NCI-H2196 treated with DMSO at 0.1 percent for 48 hours (cell line): ENCODE data around the gene CPE.

ENCODE experiments used
- DNase-seq: peaks from one replicate; lab custom pipeline; 2025; ENCODE audit not compliant: unreplicated experiment; lab: John Stamatoyannopoulos, UW

CPE gene

DNA sequence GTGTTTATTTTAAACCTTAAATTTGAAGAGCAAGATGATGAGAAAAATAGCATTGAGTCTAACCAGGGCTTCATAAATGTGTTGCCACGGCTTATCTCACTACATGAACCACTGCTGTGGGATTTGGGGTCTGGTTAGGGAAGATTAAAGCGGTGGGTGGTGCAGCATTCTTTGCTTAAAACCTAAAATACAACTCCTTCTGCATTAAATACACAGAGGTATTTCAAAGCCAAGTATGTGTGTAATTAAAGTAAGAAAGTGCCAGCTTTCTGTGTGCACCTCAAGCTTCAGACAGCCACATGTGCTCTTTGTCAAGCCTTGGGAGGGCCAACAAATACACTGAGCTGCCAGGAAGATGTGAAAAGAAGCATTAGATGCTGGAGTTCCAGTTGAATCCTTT is 128.0 kb downstream of the CPE start:
- no peak for DNase-seq

DNA sequence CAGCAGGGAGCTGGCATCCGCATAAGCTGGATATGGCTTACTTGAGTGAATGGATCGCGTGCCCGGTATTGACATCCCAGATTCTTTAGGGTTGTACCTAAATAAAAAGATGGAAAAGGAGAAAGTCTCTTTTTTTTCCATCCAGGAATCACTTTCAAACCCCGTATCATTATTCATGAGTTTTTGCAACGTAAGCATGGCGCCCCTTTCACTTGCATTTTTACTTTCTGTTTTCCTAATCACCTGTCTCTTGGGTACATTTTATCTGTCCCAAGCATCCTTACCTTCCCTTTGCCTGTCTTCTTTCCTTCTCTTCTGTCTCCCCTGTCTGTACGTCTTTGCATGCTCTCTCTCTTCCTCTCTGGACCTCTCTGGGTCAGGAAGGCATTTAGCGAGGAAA is 128.6 kb downstream of the CPE start:
- DNase-seq, result no peak

DNA sequence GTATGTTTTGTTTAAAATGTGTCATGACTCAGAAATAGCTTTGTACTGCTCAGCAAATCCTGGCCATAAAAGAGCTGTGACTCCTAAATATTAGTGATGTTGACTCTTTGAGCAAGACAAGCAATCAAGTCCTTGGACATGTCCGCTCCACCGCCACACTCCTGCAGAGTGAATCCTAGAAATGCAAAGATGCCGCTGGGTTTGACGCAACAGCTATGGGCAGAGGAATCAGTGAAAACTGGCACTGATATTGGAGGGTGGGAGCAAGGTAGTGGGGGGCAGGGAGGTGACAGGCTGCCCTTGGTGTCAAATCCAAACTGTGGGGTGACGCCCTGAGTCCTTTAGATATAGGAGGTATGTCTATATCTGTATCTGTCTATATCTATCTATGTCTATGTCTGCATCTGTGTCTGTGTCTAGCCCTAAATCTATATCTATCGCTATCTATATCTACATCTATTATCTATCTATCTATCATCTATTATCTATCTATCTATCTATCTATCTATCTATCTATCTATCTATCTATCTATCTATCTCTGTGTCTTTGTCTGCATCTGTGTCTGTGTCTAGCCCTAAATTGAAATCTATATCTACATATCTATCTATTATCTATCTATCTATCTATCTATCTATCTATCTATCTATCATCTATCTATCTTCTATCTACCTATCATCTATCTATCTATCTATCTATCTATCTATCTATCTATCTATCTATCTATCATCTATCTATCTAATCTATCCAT is 129.7 kb downstream of the CPE start:
- no peak for DNase-seq

DNA sequence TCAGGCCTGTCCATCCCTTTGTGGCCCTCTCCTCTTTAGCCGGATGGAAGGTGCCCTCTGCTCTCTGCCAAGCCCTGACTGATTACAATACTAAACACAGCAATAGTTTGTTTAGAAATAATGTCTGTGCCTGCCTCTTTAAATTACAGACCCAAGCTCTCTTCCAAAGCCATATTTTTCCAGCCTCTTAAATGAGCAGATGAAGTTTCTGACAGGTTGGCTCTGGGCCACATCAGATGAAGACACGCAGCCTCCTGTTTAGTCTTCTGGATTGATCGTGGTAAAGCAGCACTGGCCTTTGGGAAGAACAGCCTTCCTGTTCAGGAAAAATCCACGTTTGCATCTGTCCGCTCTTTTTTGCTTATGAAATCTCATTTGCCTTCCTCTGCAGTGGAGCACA is 133.6 kb downstream of the CPE start:
- DNase-seq, result no peak

DNA sequence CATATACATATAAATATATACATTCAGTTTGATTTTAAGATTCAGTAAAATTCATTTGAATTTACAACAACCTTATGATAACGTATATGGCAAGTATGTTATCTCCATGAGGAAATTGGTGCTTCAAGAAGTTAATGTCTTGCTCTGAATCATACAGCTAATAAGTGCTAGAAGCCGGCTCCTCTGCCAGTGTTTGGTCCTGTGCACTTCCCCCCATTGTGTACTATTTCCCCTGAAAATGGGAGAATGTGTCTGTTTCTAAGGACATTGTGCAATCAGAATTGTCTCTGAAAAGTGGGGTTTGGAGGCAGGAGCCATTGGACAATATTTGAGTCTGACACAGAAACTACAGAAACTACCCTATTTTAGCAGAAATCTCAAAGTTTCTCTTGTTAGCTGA is 135.9 kb downstream of the CPE start:
- DNase-seq, result no peak

DNA sequence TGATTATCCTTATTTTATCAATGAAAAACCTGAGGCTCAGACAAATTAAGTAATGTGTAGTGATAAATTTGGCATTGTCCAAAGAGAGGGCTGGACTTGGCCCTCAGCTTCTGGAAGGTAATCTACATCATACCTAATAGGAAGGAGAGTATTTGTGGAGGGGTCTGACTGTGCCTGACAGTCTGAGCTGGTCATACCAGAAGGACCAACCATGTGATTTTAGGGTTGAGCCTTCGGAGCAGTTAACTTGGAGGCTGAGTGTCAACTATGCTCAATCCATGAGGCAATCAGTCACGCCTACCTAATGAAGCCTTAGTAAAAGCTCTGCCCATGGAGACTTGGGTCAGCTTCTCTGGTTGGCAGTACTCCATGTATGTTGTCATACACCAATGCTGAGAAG is 136.4 kb downstream of the CPE start:
- no peak for DNase-seq

DNA sequence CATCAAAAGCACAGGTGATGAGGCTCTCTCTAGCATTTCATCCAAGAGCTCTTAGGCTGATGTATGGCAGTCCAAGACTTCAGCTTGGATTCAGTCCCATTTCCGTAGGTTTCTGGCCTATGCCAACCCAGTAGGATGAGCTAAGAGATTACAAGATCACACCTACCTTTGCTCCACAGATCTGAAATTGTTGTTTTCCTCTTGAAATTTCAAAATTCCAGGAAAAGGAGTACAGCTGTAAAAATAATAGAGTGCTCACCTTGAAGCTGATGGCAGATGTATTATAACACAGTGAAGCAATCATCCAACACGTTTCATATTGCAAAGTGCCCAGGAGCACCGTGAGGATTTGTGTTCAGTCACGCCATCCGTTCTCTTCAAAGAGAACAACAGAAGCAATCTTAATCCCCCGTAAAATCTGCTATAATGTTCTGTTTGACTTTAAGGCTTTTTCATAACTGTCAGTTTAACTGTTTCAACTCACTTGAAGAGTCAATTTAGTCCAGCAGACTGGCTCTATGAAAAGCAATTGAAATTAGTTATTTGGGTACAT is 137.5 kb downstream of the CPE start:
- DNase-seq, result no peak

DNA sequence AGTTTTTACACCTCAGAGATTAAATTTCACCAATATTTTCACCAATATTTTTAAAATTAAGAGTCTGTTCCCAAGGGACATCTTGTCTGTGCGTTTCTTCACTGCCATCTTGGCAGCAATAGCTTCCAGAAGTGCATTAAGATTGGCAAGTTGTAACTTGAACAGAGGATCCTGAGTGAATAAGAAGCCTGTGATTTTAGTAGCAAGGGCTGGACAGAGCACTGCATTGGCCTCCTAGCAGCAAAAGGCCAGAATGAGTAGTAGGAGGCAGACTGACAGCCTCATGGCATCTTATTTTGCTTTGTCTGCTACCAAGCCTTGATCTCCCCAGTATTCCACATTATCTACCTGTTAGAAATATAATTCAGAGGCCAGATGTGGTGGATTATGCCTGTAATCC is 138.4 kb downstream of the CPE start:
- DNase-seq, result no peak

DNA sequence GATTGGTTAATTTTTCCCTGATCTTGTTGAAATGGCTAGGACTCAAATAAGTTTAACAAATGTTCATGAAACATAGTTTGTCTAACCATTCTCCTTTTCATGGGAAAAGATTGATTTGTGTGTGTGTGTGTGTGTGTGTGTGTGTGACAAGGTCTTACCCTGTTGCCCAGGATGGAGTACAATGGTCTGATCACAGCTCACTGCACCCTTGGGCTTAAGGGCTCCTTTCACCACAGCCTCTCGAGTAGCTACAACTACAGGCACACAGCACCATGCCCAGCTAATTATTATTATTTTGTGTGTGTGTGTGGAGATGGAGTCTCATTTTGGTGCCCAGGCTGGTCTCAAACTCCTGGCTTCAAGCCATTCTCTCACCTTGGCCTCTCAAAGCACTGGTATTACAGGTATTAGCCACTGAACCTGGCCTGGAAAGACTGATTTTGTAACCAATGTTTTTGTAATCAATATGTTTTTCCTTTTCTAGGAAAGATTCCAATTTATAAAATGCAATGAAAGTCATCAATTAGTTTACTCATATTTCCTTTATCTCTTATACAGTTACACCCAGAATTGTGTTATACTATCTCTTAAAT is 139.3 kb downstream of the CPE start:
- no peak for DNase-seq

DNA sequence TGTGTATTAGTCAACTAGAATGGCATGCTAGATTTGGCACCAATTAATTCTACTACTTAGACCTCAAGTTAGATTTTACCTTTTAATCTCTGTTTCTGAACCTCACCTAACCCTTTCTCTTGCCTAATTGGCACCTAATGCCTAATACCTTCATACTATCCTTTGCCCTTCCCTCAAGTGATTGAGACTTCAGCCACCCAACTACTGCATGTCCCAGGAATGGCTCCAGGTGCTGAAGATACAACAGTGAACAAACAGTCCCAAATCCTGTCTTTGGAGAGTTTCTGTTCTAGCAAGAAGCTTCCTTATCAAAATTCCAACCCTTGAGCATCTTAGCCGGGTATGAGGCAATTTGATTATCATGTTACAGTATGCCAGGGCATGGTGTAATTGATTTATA is 139.9 kb downstream of the CPE start:
- no peak for DNase-seq

DNA sequence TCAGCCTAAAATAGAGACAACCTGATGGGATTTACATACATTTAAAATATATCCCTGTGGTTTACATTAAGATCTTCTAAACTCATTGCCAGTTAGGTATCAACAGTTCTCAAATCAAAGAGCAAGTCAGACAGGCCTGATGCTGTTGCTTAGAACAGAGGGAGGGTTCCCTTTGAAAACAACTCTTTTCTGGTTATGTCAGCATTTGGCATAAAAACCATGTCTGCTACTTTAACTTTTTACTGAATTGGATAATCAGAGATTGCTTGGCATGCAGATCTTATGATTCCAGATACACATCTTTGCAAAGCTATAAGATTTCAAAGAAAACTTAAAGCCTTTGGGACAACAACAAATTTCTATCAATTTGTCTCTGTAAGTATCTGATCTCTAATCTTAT is 140.8 kb downstream of the CPE start:
- DNase-seq, result no peak

DNA sequence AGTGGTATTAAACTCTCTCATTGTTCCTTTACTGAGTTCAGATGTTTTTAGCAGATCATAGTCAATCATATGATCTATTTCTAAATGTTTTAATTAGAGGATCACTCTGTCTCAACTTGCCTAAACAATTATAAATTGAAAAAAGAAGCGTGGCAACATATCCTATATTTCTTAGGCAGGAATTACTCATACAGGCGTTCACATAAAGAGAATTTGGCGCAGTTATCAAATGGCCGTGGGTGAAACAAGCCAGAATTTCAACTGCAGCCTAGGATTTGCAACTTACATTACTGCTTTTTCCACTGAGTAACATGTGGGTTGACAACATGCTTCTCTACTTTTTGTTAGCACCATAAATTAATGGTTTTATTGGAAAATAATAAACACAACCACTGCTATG is 141.3 kb downstream of the CPE start:
- no peak for DNase-seq

DNA sequence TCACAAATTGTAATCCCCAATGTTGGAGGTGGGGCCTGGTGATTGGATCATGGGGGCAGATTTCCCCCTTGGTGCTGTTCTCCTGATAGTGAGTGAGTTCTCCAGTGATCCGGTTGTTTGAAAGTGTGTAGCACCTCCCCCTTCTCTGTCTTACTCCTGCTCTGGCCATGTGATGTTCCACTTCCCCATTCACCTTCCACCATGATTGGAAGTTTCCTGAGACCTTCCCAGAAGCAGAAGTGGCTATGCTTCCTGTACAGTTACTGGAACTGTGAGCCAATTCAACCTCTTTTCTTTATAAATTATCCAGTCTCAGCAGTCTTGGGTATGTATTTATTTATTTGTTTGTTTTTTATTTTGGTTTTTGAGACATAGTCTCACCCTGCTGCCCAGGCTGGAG is 143.2 kb downstream of the CPE start:
- no peak for DNase-seq

DNA sequence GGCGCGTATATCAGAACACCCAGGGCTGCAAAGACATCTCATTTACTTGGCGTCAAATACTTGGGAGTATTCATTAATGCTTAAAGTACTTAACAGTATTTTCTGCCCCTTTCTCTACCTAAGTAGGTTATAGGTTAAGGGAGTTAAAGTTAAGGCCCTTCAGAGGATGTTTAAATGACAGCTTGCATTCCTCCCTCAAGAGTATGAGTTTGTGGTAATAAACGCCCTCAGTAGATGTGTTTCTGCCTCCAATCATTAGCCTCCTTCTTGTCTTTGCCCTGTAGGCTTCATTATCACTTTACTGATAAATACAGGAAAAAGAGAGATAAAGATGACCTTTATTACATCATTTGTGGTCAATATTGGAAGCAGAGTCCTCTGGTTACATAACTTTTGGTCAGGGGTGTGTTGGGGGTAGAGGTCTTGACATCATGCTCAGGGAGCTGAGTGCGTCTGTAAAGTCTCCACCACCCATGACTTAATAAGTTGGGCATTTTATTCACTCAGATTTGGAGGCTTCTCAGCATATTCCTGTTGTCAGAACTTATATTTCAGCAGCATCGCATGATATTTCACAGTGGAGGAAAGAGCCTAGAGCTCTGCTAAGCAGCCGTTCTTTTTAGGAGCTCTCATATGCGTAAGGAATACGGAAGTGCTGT is 145.9 kb downstream of the CPE start:
- no peak for DNase-seq

DNA sequence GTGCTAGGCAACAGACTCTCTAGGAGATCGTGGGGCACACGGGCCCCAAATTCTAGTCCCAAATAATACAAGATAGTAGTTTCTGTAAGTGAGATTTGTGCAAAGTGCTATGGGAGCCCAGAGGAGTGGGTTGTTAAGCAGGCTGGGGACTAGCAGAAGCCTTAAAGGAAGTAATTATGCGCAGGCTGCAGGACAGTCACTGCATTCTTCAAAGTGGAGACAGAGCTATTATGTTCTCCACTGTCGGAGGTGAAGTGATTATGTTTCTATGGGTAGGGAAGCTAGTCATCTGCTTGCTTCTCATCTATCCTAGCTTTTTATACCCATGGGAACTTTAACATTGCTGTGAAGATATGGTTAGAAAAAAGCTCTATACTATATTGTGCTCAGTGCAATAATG is 154.2 kb downstream of the CPE start:
- no peak for DNase-seq

DNA sequence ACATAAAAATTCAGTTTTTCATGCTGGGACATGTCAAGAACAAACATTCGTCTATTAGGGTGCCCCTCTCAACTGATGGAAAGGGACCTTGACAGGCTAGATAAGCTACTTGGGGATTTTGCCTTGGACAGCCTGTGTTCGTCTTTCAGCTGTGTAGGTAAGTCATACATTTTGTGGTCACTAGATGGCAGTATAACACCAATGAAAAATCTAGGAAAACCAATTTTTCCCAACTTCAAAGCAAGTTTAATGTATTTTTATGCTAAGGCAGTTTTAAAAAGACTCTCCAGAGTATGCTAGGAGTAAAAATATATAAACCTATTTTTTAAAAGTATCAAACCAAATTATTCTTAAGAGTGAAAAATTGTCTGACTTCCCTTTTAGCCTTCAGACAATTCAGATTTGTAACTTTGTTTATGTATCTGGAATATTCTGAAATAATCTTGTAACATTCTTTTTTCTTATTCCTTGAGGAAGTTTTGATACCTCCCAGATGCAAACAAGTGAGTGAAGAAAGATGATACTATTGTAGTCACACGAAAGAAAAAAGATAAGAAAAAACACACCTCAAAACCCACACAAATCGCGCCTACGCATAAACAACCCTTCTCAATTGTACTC is 158.3 kb downstream of the CPE start:
- DNase-seq, result no peak

DNA sequence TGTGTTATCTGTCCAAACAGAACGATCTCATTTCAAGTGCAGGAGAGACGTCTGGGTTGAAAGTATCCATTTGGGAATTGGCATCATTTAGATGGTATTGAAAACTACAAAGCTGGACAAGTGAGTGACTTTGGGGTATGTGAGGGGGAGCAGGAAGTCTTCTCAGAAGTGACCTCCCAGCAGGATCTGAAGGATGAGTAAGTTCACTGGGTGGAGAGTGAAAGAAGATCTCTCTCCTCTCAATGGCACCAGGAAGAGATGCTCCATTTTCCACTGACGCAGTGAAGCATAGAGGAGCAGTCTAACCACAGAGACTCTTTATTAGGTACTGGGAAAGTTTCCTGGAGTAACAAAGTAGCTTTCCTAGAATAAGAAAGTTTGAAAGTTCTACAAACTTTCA is 161.0 kb downstream of the CPE start:
- DNase-seq, result no peak

DNA sequence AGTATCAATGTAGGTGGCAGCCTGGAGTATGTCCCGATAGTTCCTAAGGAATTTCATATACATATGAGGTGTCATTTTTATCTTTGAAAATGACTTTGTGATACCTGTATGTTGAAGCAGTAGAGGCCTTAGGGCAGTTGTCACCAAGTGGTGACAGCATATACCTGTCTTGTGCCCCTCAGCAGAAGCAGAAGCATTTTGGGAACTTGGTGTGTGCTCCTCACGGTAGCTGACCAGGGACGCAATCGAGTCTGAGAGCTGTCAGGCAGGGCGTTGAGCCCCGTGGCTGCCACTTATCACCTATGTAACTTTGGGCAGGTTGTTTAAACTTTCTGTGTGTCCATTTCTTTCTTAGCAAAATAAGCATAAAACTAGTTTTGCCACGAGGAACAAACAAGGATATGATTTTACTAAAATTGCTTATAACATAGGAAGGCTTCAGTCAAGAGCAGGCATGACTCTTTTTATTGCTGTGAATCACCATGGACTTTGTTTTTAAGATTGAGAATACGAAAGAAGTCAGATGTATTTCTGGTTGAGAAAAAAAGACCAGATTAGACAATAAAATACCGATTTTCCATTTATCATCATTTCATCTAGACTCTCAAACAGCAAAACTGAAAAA is 161.5 kb downstream of the CPE start:
- DNase-seq, result no peak

DNA sequence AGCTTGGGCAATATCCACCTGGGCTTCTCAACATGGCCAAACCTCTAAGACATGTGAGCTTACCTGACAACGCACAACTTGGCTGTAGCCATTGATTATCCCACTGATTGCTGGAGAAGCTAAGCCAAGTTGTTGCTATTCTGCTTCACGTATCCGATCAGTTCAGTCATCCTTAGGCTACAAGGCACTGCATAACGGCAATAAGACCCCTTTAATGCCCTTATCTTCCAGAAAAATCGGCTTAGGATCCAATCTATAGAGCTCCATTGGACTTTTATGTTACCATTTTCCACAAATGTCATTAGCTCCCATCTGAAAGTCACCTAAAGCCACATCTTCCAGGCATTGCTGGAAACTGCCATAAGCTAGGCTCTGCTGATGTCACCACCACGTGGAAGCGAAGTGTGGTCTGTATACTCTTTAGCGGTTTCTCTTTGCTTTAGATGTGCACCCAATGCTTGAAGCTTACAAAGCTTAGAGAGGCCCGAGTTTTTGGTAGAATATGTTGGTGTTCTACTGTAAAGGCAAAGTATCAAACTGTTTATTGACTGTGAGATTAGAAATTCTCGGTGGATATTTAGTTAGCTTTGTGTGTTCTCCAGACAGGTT is 163.1 kb downstream of the CPE start:
- no peak for DNase-seq

DNA sequence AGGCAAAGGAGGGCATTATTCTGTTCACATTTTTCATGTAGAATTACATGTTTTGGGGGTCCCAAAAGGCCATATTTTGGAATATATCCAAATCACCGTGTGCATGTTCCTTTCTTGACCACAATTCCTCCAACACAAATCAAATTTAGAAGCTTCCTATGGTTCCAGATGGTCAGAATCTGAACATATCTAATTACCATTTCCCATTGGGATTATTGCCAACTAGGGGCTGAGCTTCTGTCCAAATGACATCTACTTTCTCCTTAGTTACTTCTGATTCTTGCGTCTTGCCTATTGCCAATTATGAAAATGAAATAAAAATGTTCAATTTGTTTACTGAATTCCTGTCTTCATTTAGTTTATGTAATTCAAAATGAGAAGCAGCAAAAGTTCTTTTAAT is 163.7 kb downstream of the CPE start:
- no peak for DNase-seq
